PFSK-1 (cell line): Measurements from ENCODE around the gene EIF2B1.

ENCODE experiments used
- FOXP2 ChIP-seq: optimal IDR thresholded peaks from 2 replicates; pipeline ENCODE3; 2011; ENCODE audit warnings: borderline replicate concordance, control low read depth, inconsistent platforms; ENCODE audit not compliant: insufficient read depth; ENCODE audit errors: extremely low read length, extremely low read depth
- POLR2AphosphoS5 ChIP-seq: IDR thresholded peaks from 2 replicates; pipeline ENCODE4 v1.6.1; 2012; ENCODE audit warnings: low read depth, mild to moderate bottlenecking, control low read depth, low read length, moderate library complexity
- SIN3A ChIP-seq: IDR thresholded peaks from 2 replicates; pipeline ENCODE4 v1.6.1; 2012; ENCODE audit warnings: mild to moderate bottlenecking, low read length, moderate library complexity, borderline replicate concordance; ENCODE audit not compliant: insufficient read depth
- TAF1 ChIP-seq: IDR thresholded peaks from 2 replicates; pipeline ENCODE4 v1.6.1; 2012; ENCODE audit warnings: low read length, control low read depth, borderline replicate concordance; ENCODE audit not compliant: insufficient read depth
- TF ChIP-seq, protein P1 (sequence below), 2 experiments: IDR thresholded peaks; 2 replicates each; pipeline versions ENCODE4 v1.6.1 to v1.8.0; 2011 to 2012; ENCODE audit warnings: low read depth in 2 of 2, low read length in 2 of 2, control low read depth in 1 of 2, inconsistent platforms in 1 of 2, mild to moderate bottlenecking in 1 of 2, moderate library complexity in 1 of 2; ENCODE audit not compliant: insufficient read depth in 1 of 2

The EIF2B1 gene

DNA sequence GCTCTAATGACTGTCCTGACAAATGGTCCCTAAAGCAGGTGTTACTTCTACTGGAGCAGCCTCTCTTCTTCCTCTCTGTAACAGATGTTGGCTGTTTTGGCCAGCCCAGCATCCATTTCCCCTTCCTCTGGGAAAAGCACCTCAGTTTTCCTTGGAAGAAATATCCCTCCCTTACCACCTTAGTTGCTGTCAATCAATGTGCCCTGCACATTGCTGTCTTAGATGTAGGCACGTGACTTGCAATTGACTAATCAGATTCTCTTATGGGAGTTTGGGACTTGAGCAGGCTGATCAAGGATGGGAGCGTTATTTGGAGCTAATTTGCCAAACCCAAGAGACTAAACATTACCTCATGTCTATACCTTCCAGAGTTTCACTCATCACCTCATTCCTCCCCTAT lies 61.1 kb downstream of the EIF2B1 start:
- TF ChIP-seq FOXP2 (no peak), POLR2AphosphoS5 (no peak), SIN3A (no peak), TAF1 (no peak)
- TF ChIP-seq, protein P1, sequence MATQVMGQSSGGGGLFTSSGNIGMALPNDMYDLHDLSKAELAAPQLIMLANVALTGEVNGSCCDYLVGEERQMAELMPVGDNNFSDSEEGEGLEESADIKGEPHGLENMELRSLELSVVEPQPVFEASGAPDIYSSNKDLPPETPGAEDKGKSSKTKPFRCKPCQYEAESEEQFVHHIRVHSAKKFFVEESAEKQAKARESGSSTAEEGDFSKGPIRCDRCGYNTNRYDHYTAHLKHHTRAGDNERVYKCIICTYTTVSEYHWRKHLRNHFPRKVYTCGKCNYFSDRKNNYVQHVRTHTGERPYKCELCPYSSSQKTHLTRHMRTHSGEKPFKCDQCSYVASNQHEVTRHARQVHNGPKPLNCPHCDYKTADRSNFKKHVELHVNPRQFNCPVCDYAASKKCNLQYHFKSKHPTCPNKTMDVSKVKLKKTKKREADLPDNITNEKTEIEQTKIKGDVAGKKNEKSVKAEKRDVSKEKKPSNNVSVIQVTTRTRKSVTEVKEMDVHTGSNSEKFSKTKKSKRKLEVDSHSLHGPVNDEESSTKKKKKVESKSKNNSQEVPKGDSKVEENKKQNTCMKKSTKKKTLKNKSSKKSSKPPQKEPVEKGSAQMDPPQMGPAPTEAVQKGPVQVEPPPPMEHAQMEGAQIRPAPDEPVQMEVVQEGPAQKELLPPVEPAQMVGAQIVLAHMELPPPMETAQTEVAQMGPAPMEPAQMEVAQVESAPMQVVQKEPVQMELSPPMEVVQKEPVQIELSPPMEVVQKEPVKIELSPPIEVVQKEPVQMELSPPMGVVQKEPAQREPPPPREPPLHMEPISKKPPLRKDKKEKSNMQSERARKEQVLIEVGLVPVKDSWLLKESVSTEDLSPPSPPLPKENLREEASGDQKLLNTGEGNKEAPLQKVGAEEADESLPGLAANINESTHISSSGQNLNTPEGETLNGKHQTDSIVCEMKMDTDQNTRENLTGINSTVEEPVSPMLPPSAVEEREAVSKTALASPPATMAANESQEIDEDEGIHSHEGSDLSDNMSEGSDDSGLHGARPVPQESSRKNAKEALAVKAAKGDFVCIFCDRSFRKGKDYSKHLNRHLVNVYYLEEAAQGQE (IDR thresholded peaks at IDR 0.05; ENCODE audit: insufficient read depth in 1 of 2, low read depth in 2 of 2, low read length in 2 of 2): no peak

DNA sequence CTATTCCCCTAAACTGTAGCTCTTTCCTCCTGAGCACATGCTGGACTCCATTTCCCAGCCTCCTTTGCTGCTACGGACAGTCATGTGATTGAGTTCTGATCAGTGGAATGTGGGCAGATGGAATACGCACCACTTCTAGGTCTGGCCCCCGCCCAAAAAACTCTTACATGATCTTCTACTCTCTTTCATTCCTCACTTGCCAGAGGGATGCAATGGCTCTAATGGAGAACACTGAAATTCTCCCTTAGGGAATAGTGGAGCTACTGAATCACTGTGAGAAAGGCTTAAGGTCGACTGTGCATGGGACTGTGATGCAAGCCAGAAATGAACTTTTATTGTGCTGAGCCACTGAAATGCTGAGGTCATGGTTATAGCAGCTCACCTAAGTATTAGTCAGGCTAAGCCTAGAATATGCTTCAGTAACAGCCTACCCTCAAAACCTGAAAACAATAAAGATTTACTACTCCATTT lies 62.1 kb downstream of the EIF2B1 start:
- TF ChIP-seq FOXP2 (no peak), TAF1 (no peak), POLR2AphosphoS5 (no peak), SIN3A (no peak)
